DLD1 (cell line): ENCODE results near the gene ZNF512.
"Not testable (repeated sequence)": the region's sequence is repeated elsewhere in the genome, so short reads cannot be mapped to it uniquely, and the experiment has no call there.

Source experiments
- in situ Hi-C: cut with HindIII; loops from 2 replicates; pipeline ENCODE4 v1.10.0; 2017; ENCODE audit warnings: low sequenced_read_pairs

ZNF512 gene

GRCh38 chr2:27582129-27582694 is 630 bp upstream of the ZNF512 start:
- in situ Hi-C loops: no loop called here

- in situ Hi-C loops: no loop called here
These were observed 611 bp downstream of the ZNF512 start for GRCh38 chr2:27583390-27583915.

- in situ Hi-C loops: no loop called here
These were observed 1.8 kb downstream of the ZNF512 start for GRCh38 chr2:27584597-27584996.

GRCh38 chr2:27587025-27587424 is 4.2 kb downstream of the ZNF512 start:
- in situ Hi-C loops: loop anchor here (5.0 kb wide), 1 partner anchor 35 kb away; no protein-coding TSS in a partner anchor

GRCh38 chr2:27588308-27588707 is 5.5 kb downstream of the ZNF512 start:
- in situ Hi-C loops: loop anchor here (5.0 kb wide), 1 partner anchor 34 kb away; no protein-coding TSS in a partner anchor

- in situ Hi-C loops: no loop called here
These were observed 8.9 kb downstream of the ZNF512 start for GRCh38 chr2:27591745-27592144.

GRCh38 chr2:27593240-27593639 is 10.4 kb downstream of the ZNF512 start:
- in situ Hi-C loops: no loop called here

GRCh38 chr2:27594020-27594703 is 11.3 kb downstream of the ZNF512 start:
- in situ Hi-C loops: not testable (repeated sequence)

DNA sequence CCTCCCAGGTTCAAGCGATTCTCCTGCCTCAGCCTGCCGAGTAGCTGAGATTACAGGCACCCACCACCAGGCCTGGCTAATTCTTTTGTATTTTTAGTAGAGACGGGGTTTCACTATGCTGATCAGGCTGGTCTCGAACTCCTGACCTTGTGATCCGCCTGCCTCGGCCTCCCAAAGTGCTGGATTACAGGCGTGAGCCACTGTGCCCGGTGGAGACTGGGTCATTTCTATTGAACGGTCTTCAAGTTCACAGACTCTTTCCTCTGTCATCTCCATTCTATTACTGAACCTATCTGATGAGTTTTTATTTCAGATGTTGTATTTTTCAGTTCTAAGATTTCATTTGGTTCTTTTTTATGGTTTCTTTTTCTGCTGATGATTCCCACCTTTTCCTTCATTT is 12.6 kb downstream of the ZNF512 start:
- in situ Hi-C loops: not testable (repeated sequence)

DNA sequence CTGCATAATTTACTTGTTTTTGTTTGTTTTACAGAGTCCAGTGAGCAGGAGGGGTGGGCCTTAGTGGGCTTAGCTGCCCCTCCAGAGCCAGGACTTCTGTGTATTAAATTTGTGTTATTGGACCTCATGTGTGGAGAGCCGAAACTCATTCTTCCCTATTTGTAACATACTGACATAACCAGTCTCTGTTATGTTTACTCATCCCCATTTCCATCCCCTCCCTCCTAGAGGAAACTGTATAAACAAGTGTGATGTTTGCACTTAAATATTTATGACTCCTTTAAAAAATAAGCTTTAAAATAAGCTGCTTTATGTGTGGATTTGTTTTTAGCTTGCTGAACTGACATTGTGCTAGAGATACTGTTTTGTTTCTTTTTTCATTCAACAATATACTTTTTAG is 13.8 kb downstream of the ZNF512 start:
- in situ Hi-C loops: no loop called here

DNA sequence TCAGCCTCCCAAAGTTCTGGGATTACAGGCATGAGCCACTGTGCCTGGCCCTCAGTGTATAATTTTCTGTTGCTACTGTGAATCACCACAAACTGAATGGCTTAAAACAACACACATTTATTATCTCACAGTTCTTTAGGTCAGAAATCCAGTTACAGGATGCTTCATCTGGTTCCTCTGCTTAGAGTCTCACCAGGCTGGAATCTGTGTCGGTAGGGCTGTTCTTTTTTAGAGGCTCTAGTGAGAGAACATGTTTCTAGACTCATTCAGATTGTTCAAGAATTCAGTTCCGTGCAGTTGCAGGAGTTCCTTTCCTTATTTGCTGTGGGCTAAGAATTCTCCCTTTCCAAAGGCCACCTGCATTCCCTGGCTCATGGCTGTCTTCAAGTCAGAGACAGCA is 23.8 kb downstream of the ZNF512 start:
- in situ Hi-C loops: no loop called here

GRCh38 chr2:27613985-27614384 is 31.1 kb downstream of the ZNF512 start:
- in situ Hi-C loops: no loop called here

DNA sequence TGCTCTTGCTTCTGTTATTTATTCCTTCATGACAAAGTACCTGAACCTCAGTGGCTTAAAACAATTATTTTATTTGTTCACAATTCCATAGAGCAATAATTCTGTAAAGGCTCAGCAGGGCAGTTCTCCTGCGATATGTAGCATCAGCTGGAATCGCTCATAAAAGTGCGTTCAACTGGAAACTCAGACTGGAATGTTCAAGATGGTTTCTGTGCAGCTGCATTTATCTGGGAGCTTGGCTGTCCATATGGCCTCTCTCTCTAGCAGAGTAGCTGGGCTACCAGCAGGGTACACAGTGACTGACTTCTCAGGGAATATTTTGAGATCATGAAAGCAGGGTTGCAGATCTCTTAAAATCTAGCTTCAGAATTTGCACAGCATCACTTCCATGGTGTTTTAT is 32.5 kb downstream of the ZNF512 start:
- in situ Hi-C loops: no loop called here

DNA sequence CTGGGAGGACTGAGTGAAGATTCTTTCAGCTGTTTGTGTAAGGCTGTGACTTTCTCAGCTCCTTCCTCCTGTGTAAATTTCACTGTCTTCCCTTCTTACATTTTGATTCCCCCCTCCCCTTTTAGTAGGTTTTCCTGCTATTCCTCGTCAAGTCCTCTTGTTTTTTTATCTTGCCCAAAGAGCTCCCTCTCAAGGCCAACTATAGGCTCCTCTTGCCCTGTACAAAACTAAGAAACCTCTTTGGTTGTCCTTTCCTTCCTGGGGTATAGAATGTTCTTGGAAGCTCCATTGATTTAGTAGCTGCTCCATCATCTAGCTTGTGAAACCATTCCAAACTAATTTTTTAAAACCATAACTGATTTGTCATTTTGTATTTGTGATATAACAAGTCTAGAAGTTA is 38.7 kb downstream of the ZNF512 start:
- in situ Hi-C loops: loop anchor here (5.0 kb wide), 1 partner anchor 34 kb away; no protein-coding TSS in a partner anchor

DNA sequence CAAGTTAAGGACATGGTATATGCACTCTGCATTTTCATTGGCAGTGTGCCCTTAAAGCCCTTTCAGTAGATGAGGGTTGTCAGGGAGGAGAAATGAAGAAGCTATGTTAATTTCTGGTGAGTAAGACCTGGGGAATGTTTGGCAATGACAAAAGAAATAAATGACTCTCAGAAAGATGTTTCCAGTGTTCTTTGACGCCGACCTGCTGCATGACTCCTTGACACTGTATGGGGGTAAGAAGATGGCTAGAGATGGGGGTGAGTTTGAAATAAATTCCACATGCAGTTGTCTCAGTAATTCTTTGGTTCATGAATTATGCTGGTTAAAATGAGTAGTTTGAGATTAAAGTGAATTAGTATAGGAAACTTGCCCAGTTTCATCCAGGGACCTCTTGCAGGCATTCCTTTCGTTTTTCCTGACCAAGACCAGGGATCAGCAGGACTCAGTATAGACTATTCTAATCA is 40.1 kb downstream of the ZNF512 start:
- in situ Hi-C loops: loop anchor here (5.0 kb wide), 1 partner anchor 36 kb away; no protein-coding TSS in a partner anchor

GRCh38 chr2:27624943-27625342 is 42.1 kb downstream of the ZNF512 start:
- in situ Hi-C loops: loop anchor here (5.0 kb wide), 1 partner anchor 38 kb away; no protein-coding TSS in a partner anchor

DNA sequence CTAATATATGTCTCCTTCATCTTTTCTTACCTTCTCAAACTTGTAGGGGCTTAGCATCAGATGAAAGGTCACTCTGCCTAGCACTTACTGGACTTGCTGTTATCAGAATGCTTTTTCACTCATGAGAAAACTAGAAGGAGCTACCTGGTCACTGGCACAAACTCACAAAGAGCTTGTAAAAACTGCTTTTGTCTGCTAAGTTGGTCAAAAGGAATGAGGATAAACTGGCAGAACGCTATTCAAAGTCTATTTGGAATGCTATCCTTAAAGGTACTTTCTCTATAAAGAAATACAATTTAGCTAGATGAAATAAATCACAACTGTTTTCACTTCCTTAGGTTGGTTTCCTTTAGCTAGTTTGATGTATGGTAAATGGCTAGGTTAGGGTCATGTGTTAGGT is 43.5 kb downstream of the ZNF512 start:
- in situ Hi-C loops: not testable (repeated sequence)

DNA sequence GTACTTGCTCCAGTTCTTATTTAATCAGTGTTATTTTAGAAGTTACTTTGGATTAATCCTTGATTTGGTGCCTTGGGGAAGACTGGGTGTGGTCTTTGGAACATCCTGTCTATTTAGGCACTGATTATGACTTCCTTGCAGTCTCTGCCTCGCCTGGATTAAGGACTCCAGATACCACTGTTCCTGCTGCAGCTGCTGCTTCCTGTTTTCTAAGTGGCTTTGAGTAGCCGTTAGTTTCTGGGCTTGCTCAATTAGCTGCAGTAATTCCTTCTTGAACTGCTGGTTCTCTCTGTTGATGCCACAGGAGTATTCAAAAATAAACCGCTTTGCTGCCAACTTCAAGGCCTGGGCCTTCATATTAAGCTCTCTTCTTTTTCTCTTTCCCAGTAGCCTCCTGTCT is 44.1 kb downstream of the ZNF512 start:
- in situ Hi-C loops: not testable (repeated sequence)

GRCh38 chr2:27627963-27628766 is 45.3 kb downstream of the ZNF512 start:
- in situ Hi-C loops: no loop called here

- in situ Hi-C loops: no loop called here
These were observed 46.2 kb downstream of the ZNF512 start, which contains the start of the genes CCDC121 and GPN1 for GRCh38 chr2:27628767-27629709. Gene CCDC121 (minus strand): TSS chr2:27629012. CDS start chr2:27627799, 1,213 bp downstream. Gene GPN1 (plus strand): TSS chr2:27629050. CDS start chr2:27629059, 9 bp downstream.
